Panc1 (cell line): ENCODE results near the gene GPR141. TPM values are rescaled to one million over a fixed set of nuclear protein-coding genes. Genes with fewer than 3 reads are reported as not detected.

Experiments used
- ATAC-seq: fragments of 200-7000 bp; cut with Tn5 transposase; 2 replicates; pipeline ENCODE4 v1.9.1; 2020; ENCODE audit warnings: mild to moderate bottlenecking, moderate library complexity
- BruUV-seq: library from RNA; stranded (reverse); fragments of 400-500 nt; replicated peaks from 2 replicates; lab custom pipeline; 2021; lab: Mats Ljungman, UMichigan
- CTCF ChIA-PET: fragments of 300-600 bp; sonication (Branson Sonifier 250); formaldehyde crosslinking; loops from one replicate; lab custom pipeline; 2022; ENCODE audit warnings: antibody characterized with exemption; lab: Charles Lee
- POLR2A ChIA-PET: fragments of 300-600 bp; sonication (Branson Sonifier 250); formaldehyde crosslinking; loops from one replicate; lab custom pipeline; 2022; ENCODE audit warnings: antibody characterized with exemption; lab: Charles Lee
- DNase-seq: peaks from one replicate; pipeline ENCODE4 v3.0.0-alpha.2; 2010; ENCODE audit warnings: low read depth, low spot score
- H3K27ac ChIP-seq: 2 replicates; pipeline ENCODE4 v1.5.1; 2011; ENCODE audit warnings: mild to moderate bottlenecking, low read length, inconsistent platforms
- H3K27me3 ChIP-seq: fragments of 200-500 bp; sonication (Bioruptor generic); 2 replicates; pipeline ENCODE4 v1.6.0; 2014; ENCODE audit warnings: low read length, inconsistent platforms; ENCODE audit not compliant: control insufficient read depth, insufficient read depth
- H3K36me3 ChIP-seq: fragments of 200-500 bp; sonication (Bioruptor generic); 2 replicates; pipeline ENCODE4 v1.5.1; 2014; ENCODE audit warnings: inconsistent platforms, mild to moderate bottlenecking, low read length, moderate library complexity; ENCODE audit not compliant: control insufficient read depth, insufficient read depth
- H3K4me1 ChIP-seq: 2 replicates; pipeline ENCODE4 v1.5.1; 2011; ENCODE audit warnings: inconsistent platforms, mild to moderate bottlenecking, low read length, moderate library complexity; ENCODE audit not compliant: control insufficient read depth, insufficient read depth
- H3K4me3 ChIP-seq, 2 experiments: 2 replicates each; pipeline ENCODE4 v1.5.1; 2011 to 2012; ENCODE audit warnings: low read depth in 2 of 2, low read length in 2 of 2, mild to moderate bottlenecking in 2 of 2, inconsistent platforms in 1 of 2, moderate library complexity in 1 of 2
- H3K9me3 ChIP-seq: fragments of 200-500 bp; sonication (Bioruptor generic); 2 replicates; pipeline ENCODE4 v1.5.1; 2014; ENCODE audit warnings: low read depth, mild to moderate bottlenecking, inconsistent platforms, low read length, moderate library complexity; ENCODE audit not compliant: control insufficient read depth, insufficient read depth
- CTCF ChIP-seq: fragments of 450-650 bp; IDR thresholded peaks from 2 replicates; pipeline ENCODE4 v1.5.1; 2017; ENCODE audit warnings: mild to moderate bottlenecking
- POLR2AphosphoS5 ChIP-seq: IDR thresholded peaks from 2 replicates; pipeline ENCODE4 v1.6.1; 2012; ENCODE audit warnings: mild to moderate bottlenecking, low read depth, low read length, moderate library complexity
- REST ChIP-seq, 2 experiments: IDR thresholded peaks; 2 replicates each; pipeline ENCODE4 v1.6.1; 2011 to 2012; ENCODE audit warnings: low read depth in 2 of 2, control low read depth in 1 of 2, low read length in 1 of 2, mild to moderate bottlenecking in 1 of 2, moderate library complexity in 1 of 2; ENCODE audit not compliant: insufficient read depth in 1 of 2
- SIN3A ChIP-seq: IDR thresholded peaks from 2 replicates; pipeline ENCODE4 v1.6.1; 2012; ENCODE audit warnings: low read depth, mild to moderate bottlenecking, low read length, moderate library complexity, borderline replicate concordance; ENCODE audit not compliant: insufficient read depth
- TCF7L2 ChIP-seq: IDR thresholded peaks from 2 replicates; pipeline ENCODE4 v1.6.1; 2011; ENCODE audit warnings: mild to moderate bottlenecking, low read depth, low read length, inconsistent platforms
- in situ Hi-C: cut with HindIII; loops from 2 replicates; pipeline ENCODE4 v1.10.0; 2016; ENCODE audit warnings: low sequenced_read_pairs, low pct_unique_long_range_greater_than_20kb
- intact Hi-C: fragments of 100-400 bp; cut with micrococcal nuclease; formaldehyde crosslinking; loops from one replicate; pipeline ENCODE4 v1.10.0; 2022; ENCODE audit not compliant: unreplicated experiment
- total RNA-seq: library from RNA; stranded (reverse); gene quantifications from one replicate; pipeline ENCODE4 v1.2.1, GENCODE V29; 2021; ENCODE audit not compliant: unreplicated experiment

GPR141 gene
- total RNA-seq, 1 experiment from 2014 or later: not detected

GRCh38 chr7:37735196-37735595 lies 51.6 kb downstream of the GPR141 start:
- no peak for DNase-seq
- ATAC-seq: no peak
- ChIA-PET POLR2A (no interaction called here), CTCF (no interaction called here)
- H3K36me3 ChIP-seq: no peaks in the 10 kb centered on the region
- H3K27me3 ChIP-seq: peaks cover 2% of the 10 kb centered on the region
- BruUV-seq: no TSS peak
- no peak overlapping the region for H3K27ac ChIP-seq
- no peak overlapping the region for H3K4me3 ChIP-seq
- intact Hi-C loops (no loop called here), in situ Hi-C loops (no loop called here)
- no peak for TF ChIP-seq CTCF
- no peak for TF ChIP-seq SIN3A
- TF ChIP-seq POLR2AphosphoS5: no peak
- no peak for TF ChIP-seq TCF7L2
- no peak for TF ChIP-seq REST (IDR thresholded peaks at IDR 0.05; ENCODE audit: insufficient read depth in 1 of 2, low read depth in 2 of 2, low read length in 1 of 2)
- H3K4me1 ChIP-seq: no peaks in the 10 kb centered on the region
- H3K9me3 ChIP-seq: no peaks in the 10 kb centered on the region

- Histone ChIP-seq H3K27ac (no peak overlapping the region), H3K4me3 (no peak overlapping the region), H3K4me1 (no peaks in the 10 kb centered on the region), H3K36me3 (no peaks in the 10 kb centered on the region), H3K9me3 (no peaks in the 10 kb centered on the region), H3K27me3 (no peaks in the 10 kb centered on the region)
- ATAC-seq (no peak), DNase-seq (no peak)
- intact Hi-C loops (no loop called here), in situ Hi-C loops (no loop called here)
- BruUV-seq: no TSS peak
- TF ChIP-seq TCF7L2 (no peak), POLR2AphosphoS5 (no peak), CTCF (no peak), SIN3A (no peak), REST (IDR thresholded peaks at IDR 0.05; ENCODE audit: insufficient read depth in 1 of 2, low read depth in 2 of 2, low read length in 1 of 2) (no peak)
- POLR2A ChIA-PET: no interaction called here
- CTCF ChIA-PET: no interaction called here
These were observed 54.8 kb downstream of the GPR141 start for GRCh38 chr7:37738321-37738720.
